ENCODE results near the gene SSUH2.

DNA sequence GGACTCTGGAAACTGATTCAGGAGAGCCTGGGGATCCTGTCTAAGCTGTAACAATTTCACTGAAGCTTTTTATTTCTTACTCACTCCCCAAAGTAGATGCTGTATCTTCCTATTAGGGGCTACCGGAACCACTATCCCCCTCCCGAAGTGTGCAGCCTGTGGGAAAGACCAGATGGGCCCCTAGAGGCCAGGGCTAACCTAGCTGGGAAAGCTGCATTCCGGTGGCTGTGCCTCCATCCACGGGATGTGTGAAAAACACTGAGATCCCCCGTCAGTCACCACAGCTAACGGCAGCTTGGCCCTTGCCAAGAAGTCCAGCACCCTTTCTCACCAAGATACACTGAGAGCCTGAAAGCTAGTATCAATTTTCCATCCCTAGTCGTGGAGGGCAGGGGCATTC, 3.1 kb downstream of the SSUH2 start:
- TF ChIP-seq POLR2A (IDR thresholded peaks at IDR 0.05): no peak
- TF ChIP-seq, protein P1, sequence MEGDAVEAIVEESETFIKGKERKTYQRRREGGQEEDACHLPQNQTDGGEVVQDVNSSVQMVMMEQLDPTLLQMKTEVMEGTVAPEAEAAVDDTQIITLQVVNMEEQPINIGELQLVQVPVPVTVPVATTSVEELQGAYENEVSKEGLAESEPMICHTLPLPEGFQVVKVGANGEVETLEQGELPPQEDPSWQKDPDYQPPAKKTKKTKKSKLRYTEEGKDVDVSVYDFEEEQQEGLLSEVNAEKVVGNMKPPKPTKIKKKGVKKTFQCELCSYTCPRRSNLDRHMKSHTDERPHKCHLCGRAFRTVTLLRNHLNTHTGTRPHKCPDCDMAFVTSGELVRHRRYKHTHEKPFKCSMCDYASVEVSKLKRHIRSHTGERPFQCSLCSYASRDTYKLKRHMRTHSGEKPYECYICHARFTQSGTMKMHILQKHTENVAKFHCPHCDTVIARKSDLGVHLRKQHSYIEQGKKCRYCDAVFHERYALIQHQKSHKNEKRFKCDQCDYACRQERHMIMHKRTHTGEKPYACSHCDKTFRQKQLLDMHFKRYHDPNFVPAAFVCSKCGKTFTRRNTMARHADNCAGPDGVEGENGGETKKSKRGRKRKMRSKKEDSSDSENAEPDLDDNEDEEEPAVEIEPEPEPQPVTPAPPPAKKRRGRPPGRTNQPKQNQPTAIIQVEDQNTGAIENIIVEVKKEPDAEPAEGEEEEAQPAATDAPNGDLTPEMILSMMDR (IDR thresholded peaks at IDR 0.05): no peak
- TF ChIP-seq POLR2AphosphoS5 (IDR thresholded peaks at IDR 0.05): no peak

Data from suprapubic skin (tissue), 4 donors.